ENCODE measurements around the gene ZNF709.
"Not testable (repeated sequence)": the region's sequence is repeated elsewhere in the genome, so short reads cannot be mapped to it uniquely, and the experiment has no call there.

The ZNF709 gene

GRCh38 chr19:12453495-12453894 is 31.1 kb downstream of the ZNF709 start:
- DNase-seq (ENCODE audit: low read depth, low spot score), result no peak

GRCh38 chr19:12450844-12451243 is 33.8 kb downstream of the ZNF709 start:
- DNase-seq (ENCODE audit: low read depth, low spot score), result no peak

GRCh38 chr19:12448808-12449207 is 35.8 kb downstream of the ZNF709 start:
- no peak for DNase-seq (ENCODE audit: low read depth, low spot score)

- DNase-seq (ENCODE audit: low read depth, low spot score), result peak; percentile 95
These were observed 43.9 kb downstream of the ZNF709 start, which contains the start of gene ZNF443 for GRCh38 chr19:12440541-12441316. TSS of gene ZNF443 (minus strand) at chr19:12441021. CDS start at chr19:12440914, 107 bp downstream.

- not testable (repeated sequence) for DNase-seq (ENCODE audit: low read depth, low spot score)
These were observed 44.7 kb downstream of the ZNF709 start for GRCh38 chr19:12439686-12440540.

- DNase-seq (ENCODE audit: low read depth, low spot score), result not testable (repeated sequence)
These were observed 53.8 kb downstream of the ZNF709 start for GRCh38 chr19:12430726-12431299.

- DNase-seq (ENCODE audit: low read depth, low spot score), result no peak
These were observed 58.7 kb downstream of the ZNF709 start for GRCh38 chr19:12425888-12426274.

GRCh38 chr19:12425236-12425887 is 59.3 kb downstream of the ZNF709 start:
- DNase-seq (ENCODE audit: low read depth, low spot score), result no peak

GRCh38 chr19:12417273-12417672 is 67.3 kb downstream of the ZNF709 start:
- not testable (repeated sequence) for DNase-seq (ENCODE audit: low read depth, low spot score)

GRCh38 chr19:12411893-12412292 is 72.7 kb downstream of the ZNF709 start:
- DNase-seq (ENCODE audit: low read depth, low spot score), result no peak

Data from smooth muscle cell of the brain vasculature (primary cell).